ENCODE results near the gene IDI2. TPM values are rescaled to one million over a fixed set of nuclear protein-coding genes. Genes with fewer than 3 reads are reported as not detected.

IDI2 gene
- total RNA-seq, 1 donor from 2014 or later = not detected

- TF ChIP-seq CTCF (IDR thresholded peaks at IDR 0.05; ENCODE audit: insufficient read depth, low read length, severe bottlenecking) = no peak
- FAIRE-seq = no peak
These were observed 11.4 kb upstream of the IDI2 start for GRCh38 chr10:1037098-1037497.

GRCh38 chr10:1036341-1036791 lies 10.7 kb upstream of the IDI2 start:
- H3K36me3 ChIP-seq (ENCODE audit: control insufficient read depth, insufficient read depth, low read length) = peaks cover 2% of the 10 kb centered on the region
- peak; percentile 7 for FAIRE-seq
- no peaks in the 10 kb centered on the region for H3K27me3 ChIP-seq (ENCODE audit: control insufficient read depth, insufficient read depth, low read length)
- DNase-seq (ENCODE audit: low read depth) = peak; percentile 99
- no peak for TF ChIP-seq CTCF (IDR thresholded peaks at IDR 0.05; ENCODE audit: insufficient read depth, low read length, severe bottlenecking)
- H3K4me3 ChIP-seq (ENCODE audit: low read depth, low read length) = no peak overlapping the region

More at GRCh38 chr10:1037098-1037497, 11.4 kb upstream of the IDI2 start:
- no peak for DNase-seq (ENCODE audit: low read depth)
- Histone ChIP-seq H3K4me3 (ENCODE audit: low read depth, low read length) (no peak overlapping the region), H3K36me3 (ENCODE audit: control insufficient read depth, insufficient read depth, low read length) (peaks cover 2% of the 10 kb centered on the region), H3K27me3 (ENCODE audit: control insufficient read depth, insufficient read depth, low read length) (no peaks in the 10 kb centered on the region)

- no peak for TF ChIP-seq CTCF (IDR thresholded peaks at IDR 0.05; ENCODE audit: insufficient read depth, low read length, severe bottlenecking)
- Histone ChIP-seq H3K36me3 (ENCODE audit: control insufficient read depth, insufficient read depth, low read length) (peaks cover 1% of the 10 kb centered on the region), H3K4me3 (ENCODE audit: low read depth, low read length) (no peak overlapping the region), H3K27me3 (ENCODE audit: control insufficient read depth, insufficient read depth, low read length) (no peaks in the 10 kb centered on the region)
- FAIRE-seq (no peak), DNase-seq (ENCODE audit: low read depth) (no peak)
These were observed 9.5 kb upstream of the IDI2 start for GRCh38 chr10:1035201-1035600.

- Histone ChIP-seq H3K27me3 (ENCODE audit: control insufficient read depth, insufficient read depth, low read length) (no peaks in the 10 kb centered on the region), H3K4me3 (ENCODE audit: low read depth, low read length) (no peak overlapping the region), H3K36me3 (ENCODE audit: control insufficient read depth, insufficient read depth, low read length) (no peaks in the 10 kb centered on the region)
- no peak for TF ChIP-seq CTCF (IDR thresholded peaks at IDR 0.05; ENCODE audit: insufficient read depth, low read length, severe bottlenecking)
- DNase-seq (ENCODE audit: low read depth) = no peak
- no peak for FAIRE-seq
These were observed 9.1 kb upstream of the IDI2 start for GRCh38 chr10:1034758-1035157.

GRCh38 chr10:1033601-1034000 lies 7.9 kb upstream of the IDI2 start:
- no peak for TF ChIP-seq CTCF (IDR thresholded peaks at IDR 0.05; ENCODE audit: insufficient read depth, low read length, severe bottlenecking)
- DNase-seq (ENCODE audit: low read depth) (no peak), FAIRE-seq (no peak)
- Histone ChIP-seq H3K36me3 (ENCODE audit: control insufficient read depth, insufficient read depth, low read length) (no peaks in the 10 kb centered on the region), H3K27me3 (ENCODE audit: control insufficient read depth, insufficient read depth, low read length) (no peaks in the 10 kb centered on the region), H3K4me3 (ENCODE audit: low read depth, low read length) (no peak overlapping the region)

- FAIRE-seq (no peak), DNase-seq (ENCODE audit: low read depth) (no peak)
- Histone ChIP-seq H3K27me3 (ENCODE audit: control insufficient read depth, insufficient read depth, low read length) (no peaks in the 10 kb centered on the region), H3K4me3 (ENCODE audit: low read depth, low read length) (no peak overlapping the region), H3K36me3 (ENCODE audit: control insufficient read depth, insufficient read depth, low read length) (no peaks in the 10 kb centered on the region)
- TF ChIP-seq CTCF (IDR thresholded peaks at IDR 0.05; ENCODE audit: insufficient read depth, low read length, severe bottlenecking) = no peak
These were observed 4.2 kb upstream of the IDI2 start for GRCh38 chr10:1029838-1030237.

All from bronchial epithelial cell (primary cell).